Measurements from ENCODE around the gene ETNK1. TPM values are rescaled to one million over a fixed set of nuclear protein-coding genes. Genes with fewer than 3 reads are reported as not detected.

ETNK1 gene
- polyA plus RNA-seq, 1 of the 3 experiments (the other 2 are of a cell fraction), result 7.9 TPM

DNA sequence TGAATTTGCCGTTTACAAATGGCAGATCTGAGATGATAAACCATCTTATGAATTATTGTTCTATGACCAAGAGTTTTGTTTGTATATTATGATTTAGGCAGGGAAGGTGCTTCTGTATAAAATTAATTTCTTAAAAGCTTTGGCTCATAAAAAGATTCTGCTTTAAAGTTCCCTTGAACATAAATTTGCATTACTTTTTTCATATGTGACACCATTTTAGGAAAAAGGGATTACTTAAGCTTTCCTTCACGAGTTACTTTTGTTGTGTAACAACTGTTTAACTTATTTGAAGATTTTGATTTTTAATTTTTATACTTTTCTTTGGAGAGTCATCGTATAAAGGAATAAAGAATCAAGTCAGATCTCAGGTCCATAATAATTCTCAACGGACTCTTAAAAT lies 3.3 kb downstream of the ETNK1 start:
- TF ChIP-seq GABPA (IDR thresholded peaks at IDR 0.05; ENCODE audit: low read depth), result no peak
- TF ChIP-seq SIN3A (IDR thresholded peaks at IDR 0.05; ENCODE audit: borderline replicate concordance, low read depth, low read length), result no peak
- TF ChIP-seq POLR2AphosphoS5 (IDR thresholded peaks at IDR 0.05; ENCODE audit: low read depth, low read length), result no peak
- TF ChIP-seq, protein P1, sequence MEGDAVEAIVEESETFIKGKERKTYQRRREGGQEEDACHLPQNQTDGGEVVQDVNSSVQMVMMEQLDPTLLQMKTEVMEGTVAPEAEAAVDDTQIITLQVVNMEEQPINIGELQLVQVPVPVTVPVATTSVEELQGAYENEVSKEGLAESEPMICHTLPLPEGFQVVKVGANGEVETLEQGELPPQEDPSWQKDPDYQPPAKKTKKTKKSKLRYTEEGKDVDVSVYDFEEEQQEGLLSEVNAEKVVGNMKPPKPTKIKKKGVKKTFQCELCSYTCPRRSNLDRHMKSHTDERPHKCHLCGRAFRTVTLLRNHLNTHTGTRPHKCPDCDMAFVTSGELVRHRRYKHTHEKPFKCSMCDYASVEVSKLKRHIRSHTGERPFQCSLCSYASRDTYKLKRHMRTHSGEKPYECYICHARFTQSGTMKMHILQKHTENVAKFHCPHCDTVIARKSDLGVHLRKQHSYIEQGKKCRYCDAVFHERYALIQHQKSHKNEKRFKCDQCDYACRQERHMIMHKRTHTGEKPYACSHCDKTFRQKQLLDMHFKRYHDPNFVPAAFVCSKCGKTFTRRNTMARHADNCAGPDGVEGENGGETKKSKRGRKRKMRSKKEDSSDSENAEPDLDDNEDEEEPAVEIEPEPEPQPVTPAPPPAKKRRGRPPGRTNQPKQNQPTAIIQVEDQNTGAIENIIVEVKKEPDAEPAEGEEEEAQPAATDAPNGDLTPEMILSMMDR (IDR thresholded peaks at IDR 0.05), result no peak
- TF ChIP-seq, protein P2, sequence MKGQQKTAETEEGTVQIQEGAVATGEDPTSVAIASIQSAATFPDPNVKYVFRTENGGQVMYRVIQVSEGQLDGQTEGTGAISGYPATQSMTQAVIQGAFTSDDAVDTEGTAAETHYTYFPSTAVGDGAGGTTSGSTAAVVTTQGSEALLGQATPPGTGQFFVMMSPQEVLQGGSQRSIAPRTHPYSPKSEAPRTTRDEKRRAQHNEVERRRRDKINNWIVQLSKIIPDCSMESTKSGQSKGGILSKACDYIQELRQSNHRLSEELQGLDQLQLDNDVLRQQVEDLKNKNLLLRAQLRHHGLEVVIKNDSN (IDR thresholded peaks at IDR 0.05; ENCODE audit: borderline replicate concordance, low read depth), result no peak
- TF ChIP-seq FOSL2 (IDR thresholded peaks at IDR 0.05; ENCODE audit: borderline replicate concordance, low read depth), result no peak
- no peak for TF ChIP-seq YY1 (IDR thresholded peaks at IDR 0.05; ENCODE audit: low read depth)
- no peak for TF ChIP-seq FOXJ3 (CRISPR knock-in tag; IDR thresholded peaks at IDR 0.05)
- CTCF ChIA-PET, result no interaction called here
- Histone ChIP-seq H3K9me3 (no peaks in the 10 kb centered on the region), H3K27me3 (ENCODE audit: insufficient read depth) (no peaks in the 10 kb centered on the region), H3K4me3 (ENCODE audit: low read depth in 2 of 2, low read length in 1 of 2) (peak overlapping the region; percentile 78 to 99; a peak in 2 of 4 replicates), H3K4me2 (peak overlapping the region; percentile 98), H3K4me1 (ENCODE audit: control insufficient read depth in 1 of 2, insufficient read depth in 2 of 2, low read depth in 1 of 2, low read length in 1 of 2) (peaks cover 4 to 8% of the 10 kb centered on the region in 2 experiments; a peak in 3 of 4 replicates), H3K36me3 (replicated peaks in 1 of 2; ENCODE audit: control insufficient read depth in 1 of 2, insufficient read depth in 2 of 2, low read length in 1 of 2) (peaks cover 3 to 5% of the 10 kb centered on the region in 2 experiments), H3F3A (replicated peaks; ENCODE audit: insufficient read depth) (no peaks in the 10 kb centered on the region), H3K27ac (ENCODE audit: low read depth in 2 of 2, low read length in 1 of 2) (no peak overlapping the region), H3K9me2 (no peaks in the 10 kb centered on the region), H3K9ac (no peak overlapping the region), H4K20me1 (ENCODE audit: insufficient read depth) (no peaks in the 10 kb centered on the region; the same call in 1 of the 2 replicates), H3K79me2 (ENCODE audit: insufficient read depth) (peaks cover 72% of the 10 kb centered on the region), H2AFZ (ENCODE audit: low read depth) (no peak overlapping the region)
- DNase-seq, result no peak
- POLR2A ChIA-PET, result no interaction called here
- WGBS (ENCODE audit: low lambda C conversion rate), result 62% methylated on average over 4 of the region's 4 CpGs

DNA sequence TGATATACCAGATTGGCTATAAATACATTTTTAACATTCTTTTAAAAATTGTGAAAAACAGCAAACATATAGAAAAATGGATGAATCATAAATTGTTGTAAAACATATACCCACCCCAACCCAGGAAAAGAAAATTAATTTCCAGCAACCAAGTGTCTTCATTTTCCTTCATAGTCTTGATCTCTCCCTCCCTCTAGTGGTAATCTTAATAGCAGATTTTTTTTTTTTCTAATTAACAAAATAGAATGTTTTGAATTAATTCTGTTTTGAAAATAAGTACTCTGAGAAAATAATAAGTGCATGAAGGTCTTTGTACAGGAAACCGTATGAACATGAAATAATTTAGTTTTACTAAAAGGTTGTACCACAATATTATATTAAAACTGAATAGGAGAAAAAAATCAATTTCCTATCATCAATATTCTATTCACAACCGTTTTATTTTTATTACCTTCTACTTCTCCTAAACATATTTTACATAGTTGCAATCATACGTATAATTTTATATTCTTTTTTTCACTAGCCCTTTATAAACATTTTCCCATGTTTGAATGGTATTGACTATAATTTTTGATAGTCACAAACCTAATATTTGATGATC lies 7.0 kb downstream of the ETNK1 start:
- H3K4me2 ChIP-seq, result no peak overlapping the region
- peaks cover 6 to 8% of the 10 kb centered on the region in 2 experiments; a peak in 3 of 4 replicates for H3K4me1 ChIP-seq (ENCODE audit: control insufficient read depth in 1 of 2, insufficient read depth in 2 of 2, low read depth in 1 of 2, low read length in 1 of 2)
- 66% methylated on average over 3 of the region's 3 CpGs for WGBS (ENCODE audit: low lambda C conversion rate)
- H3K9ac ChIP-seq, result no peak overlapping the region
- peaks cover 5 to 20% of the 10 kb centered on the region in 2 experiments for H3K36me3 ChIP-seq (replicated peaks in 1 of 2; ENCODE audit: control insufficient read depth in 1 of 2, insufficient read depth in 2 of 2, low read length in 1 of 2)
- H3K27me3 ChIP-seq (ENCODE audit: insufficient read depth), result no peaks in the 10 kb centered on the region
- no peaks in the 10 kb centered on the region for H3K9me3 ChIP-seq
- H3F3A ChIP-seq (replicated peaks; ENCODE audit: insufficient read depth), result no peaks in the 10 kb centered on the region
- peak; percentile 20 for DNase-seq
- H2AFZ ChIP-seq (ENCODE audit: low read depth), result no peak overlapping the region
- H3K4me3 ChIP-seq (ENCODE audit: low read depth in 2 of 2, low read length in 1 of 2), result no peak overlapping the region
- no peaks in the 10 kb centered on the region for H3K9me2 ChIP-seq
- no peak overlapping the region for H3K27ac ChIP-seq (ENCODE audit: low read depth in 2 of 2, low read length in 1 of 2)
- TF ChIP-seq TAF1 (IDR thresholded peaks at IDR 0.05; ENCODE audit: borderline replicate concordance, low read depth, low read length) (no peak), RAD21 (IDR thresholded peaks at IDR 0.05; ENCODE audit: low read length) (peak; percentile 57), GATA2 (CRISPR knock-in tag; IDR thresholded peaks at IDR 0.05) (no peak), POLR2AphosphoS5 (IDR thresholded peaks at IDR 0.05; ENCODE audit: low read depth, low read length) (no peak), SMC3 (IDR thresholded peaks at IDR 0.05; ENCODE audit: low read depth, low read length) (peak; percentile 7; the same call in 1 of the 2 replicates)
- TF ChIP-seq, protein P1 (IDR thresholded peaks at IDR 0.05), result peak; percentile 75
- ChIA-PET POLR2A (no interaction called here), CTCF (interaction anchor here (0.7 kb wide), 1 partner anchor 96 kb away, joined by 3 read pairs; no protein-coding TSS in a partner anchor)
- H4K20me1 ChIP-seq (ENCODE audit: insufficient read depth), result peaks cover 5% of the 10 kb centered on the region
- H3K79me2 ChIP-seq (ENCODE audit: insufficient read depth), result peaks cover 88% of the 10 kb centered on the region

Data from SK-N-SH (cell line).